ENCODE measurements around the gene SLC35G6.
A peak's percentile ranks its signal among the peaks of the same experiment; 100 is the strongest.

DNA sequence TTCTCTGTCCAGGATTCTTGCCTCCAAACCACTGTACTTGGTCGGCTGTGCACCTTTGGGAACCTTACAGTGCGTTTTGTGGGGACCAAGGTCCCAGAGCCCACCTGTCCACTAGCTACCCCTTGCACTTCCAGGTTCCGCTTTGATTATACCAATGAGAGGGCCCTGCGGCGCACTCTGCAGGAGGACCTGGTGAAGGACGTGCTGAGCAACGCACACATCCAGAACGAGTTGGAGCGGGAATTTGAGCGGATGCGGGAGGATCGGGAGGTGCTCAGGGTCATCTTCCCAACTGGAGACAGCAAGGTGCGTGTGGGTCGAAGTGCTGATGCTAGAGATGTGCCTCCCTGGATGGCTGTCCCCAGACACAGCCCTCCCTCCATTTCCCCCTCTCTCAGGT lies 21.7 kb downstream of the SLC35G6 start:
- TF ChIP-seq MAFK (IDR thresholded peaks at IDR 0.05; ENCODE audit: partially characterized antibody) (no peak), CTCF (IDR thresholded peaks at IDR 0.05) (peak; percentile 31; the same call in 2 of the 3 replicates), ESRRA (IDR thresholded peaks at IDR 0.05; ENCODE audit: borderline replicate concordance, low read length) (no peak), MAZ (IDR thresholded peaks at IDR 0.05; ENCODE audit: borderline replicate concordance, low read depth, low read length) (no peak), POLR2A (IDR thresholded peaks at IDR 0.05; ENCODE audit: low read length) (no peak), RNF2 (IDR thresholded peaks at IDR 0.05; ENCODE audit: borderline replicate concordance, low read depth) (no peak), EHMT2 (IDR thresholded peaks at IDR 0.05; ENCODE audit: low read depth) (no peak), NPAS2 (CRISPR knock-in tag; IDR thresholded peaks at IDR 0.05; ENCODE audit: borderline replicate concordance) (no peak)

All from A549 (cell line).